ENCODE measurements around the gene ANO10. TPM values are rescaled to one million over a fixed set of nuclear protein-coding genes. Genes with fewer than 3 reads are reported as not detected.

The ANO10 gene
- total and polyA plus RNA-seq, 2 of the 8 experiments (the other 6 are each of a cell fraction or from before 2014, with no cell fraction given): 38.0 to 53.2 TPM

DNA sequence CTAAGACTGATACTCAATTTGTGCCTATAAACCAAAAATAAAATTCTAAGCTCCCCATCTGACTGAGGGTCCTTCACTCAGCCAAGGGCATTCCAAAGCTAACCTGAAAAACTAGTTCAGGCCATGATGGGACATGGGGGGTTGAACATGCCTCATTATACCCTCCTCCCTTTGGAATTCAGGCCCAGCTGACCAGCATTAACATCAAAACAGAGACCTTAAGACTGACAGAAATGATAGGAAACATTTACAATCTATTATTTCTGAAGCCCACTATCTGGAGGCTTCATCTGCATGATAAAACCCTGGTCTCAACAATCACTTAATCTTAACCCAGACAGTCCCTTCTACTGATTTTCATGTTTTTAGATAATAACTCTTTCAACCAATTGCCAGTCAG is 140.4 kb downstream of the ANO10 start (continued):
- TF ChIP-seq, protein P1, sequence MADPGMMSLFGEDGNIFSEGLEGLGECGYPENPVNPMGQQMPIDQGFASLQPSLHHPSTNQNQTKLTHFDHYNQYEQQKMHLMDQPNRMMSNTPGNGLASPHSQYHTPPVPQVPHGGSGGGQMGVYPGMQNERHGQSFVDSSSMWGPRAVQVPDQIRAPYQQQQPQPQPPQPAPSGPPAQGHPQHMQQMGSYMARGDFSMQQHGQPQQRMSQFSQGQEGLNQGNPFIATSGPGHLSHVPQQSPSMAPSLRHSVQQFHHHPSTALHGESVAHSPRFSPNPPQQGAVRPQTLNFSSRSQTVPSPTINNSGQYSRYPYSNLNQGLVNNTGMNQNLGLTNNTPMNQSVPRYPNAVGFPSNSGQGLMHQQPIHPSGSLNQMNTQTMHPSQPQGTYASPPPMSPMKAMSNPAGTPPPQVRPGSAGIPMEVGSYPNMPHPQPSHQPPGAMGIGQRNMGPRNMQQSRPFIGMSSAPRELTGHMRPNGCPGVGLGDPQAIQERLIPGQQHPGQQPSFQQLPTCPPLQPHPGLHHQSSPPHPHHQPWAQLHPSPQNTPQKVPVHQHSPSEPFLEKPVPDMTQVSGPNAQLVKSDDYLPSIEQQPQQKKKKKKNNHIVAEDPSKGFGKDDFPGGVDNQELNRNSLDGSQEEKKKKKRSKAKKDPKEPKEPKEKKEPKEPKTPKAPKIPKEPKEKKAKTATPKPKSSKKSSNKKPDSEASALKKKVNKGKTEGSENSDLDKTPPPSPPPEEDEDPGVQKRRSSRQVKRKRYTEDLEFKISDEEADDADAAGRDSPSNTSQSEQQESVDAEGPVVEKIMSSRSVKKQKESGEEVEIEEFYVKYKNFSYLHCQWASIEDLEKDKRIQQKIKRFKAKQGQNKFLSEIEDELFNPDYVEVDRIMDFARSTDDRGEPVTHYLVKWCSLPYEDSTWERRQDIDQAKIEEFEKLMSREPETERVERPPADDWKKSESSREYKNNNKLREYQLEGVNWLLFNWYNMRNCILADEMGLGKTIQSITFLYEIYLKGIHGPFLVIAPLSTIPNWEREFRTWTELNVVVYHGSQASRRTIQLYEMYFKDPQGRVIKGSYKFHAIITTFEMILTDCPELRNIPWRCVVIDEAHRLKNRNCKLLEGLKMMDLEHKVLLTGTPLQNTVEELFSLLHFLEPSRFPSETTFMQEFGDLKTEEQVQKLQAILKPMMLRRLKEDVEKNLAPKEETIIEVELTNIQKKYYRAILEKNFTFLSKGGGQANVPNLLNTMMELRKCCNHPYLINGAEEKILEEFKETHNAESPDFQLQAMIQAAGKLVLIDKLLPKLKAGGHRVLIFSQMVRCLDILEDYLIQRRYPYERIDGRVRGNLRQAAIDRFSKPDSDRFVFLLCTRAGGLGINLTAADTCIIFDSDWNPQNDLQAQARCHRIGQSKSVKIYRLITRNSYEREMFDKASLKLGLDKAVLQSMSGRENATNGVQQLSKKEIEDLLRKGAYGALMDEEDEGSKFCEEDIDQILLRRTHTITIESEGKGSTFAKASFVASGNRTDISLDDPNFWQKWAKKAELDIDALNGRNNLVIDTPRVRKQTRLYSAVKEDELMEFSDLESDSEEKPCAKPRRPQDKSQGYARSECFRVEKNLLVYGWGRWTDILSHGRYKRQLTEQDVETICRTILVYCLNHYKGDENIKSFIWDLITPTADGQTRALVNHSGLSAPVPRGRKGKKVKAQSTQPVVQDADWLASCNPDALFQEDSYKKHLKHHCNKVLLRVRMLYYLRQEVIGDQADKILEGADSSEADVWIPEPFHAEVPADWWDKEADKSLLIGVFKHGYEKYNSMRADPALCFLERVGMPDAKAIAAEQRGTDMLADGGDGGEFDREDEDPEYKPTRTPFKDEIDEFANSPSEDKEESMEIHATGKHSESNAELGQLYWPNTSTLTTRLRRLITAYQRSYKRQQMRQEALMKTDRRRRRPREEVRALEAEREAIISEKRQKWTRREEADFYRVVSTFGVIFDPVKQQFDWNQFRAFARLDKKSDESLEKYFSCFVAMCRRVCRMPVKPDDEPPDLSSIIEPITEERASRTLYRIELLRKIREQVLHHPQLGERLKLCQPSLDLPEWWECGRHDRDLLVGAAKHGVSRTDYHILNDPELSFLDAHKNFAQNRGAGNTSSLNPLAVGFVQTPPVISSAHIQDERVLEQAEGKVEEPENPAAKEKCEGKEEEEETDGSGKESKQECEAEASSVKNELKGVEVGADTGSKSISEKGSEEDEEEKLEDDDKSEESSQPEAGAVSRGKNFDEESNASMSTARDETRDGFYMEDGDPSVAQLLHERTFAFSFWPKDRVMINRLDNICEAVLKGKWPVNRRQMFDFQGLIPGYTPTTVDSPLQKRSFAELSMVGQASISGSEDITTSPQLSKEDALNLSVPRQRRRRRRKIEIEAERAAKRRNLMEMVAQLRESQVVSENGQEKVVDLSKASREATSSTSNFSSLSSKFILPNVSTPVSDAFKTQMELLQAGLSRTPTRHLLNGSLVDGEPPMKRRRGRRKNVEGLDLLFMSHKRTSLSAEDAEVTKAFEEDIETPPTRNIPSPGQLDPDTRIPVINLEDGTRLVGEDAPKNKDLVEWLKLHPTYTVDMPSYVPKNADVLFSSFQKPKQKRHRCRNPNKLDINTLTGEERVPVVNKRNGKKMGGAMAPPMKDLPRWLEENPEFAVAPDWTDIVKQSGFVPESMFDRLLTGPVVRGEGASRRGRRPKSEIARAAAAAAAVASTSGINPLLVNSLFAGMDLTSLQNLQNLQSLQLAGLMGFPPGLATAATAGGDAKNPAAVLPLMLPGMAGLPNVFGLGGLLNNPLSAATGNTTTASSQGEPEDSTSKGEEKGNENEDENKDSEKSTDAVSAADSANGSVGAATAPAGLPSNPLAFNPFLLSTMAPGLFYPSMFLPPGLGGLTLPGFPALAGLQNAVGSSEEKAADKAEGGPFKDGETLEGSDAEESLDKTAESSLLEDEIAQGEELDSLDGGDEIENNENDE (IDR thresholded peaks at IDR 0.05; ENCODE audit: insufficient replicate concordance, low read length): no peak
- TF ChIP-seq EGR1 (IDR thresholded peaks at IDR 0.05; ENCODE audit: borderline replicate concordance, low read depth, low read length) (no peak), CBX5 (IDR thresholded peaks at IDR 0.05; ENCODE audit: low read depth, low read length) (no peak), SIX5 (IDR thresholded peaks at IDR 0.05; ENCODE audit: low read depth, low read length) (no peak), BCL11A (IDR thresholded peaks at IDR 0.05; ENCODE audit: low read depth in 2 of 2, low read length in 2 of 2) (peak in 1 of 2 experiments; percentile 33), GTF2F1 (IDR thresholded peaks at IDR 0.05; ENCODE audit: borderline replicate concordance, low read depth, low read length) (no peak), KDM4A (IDR thresholded peaks at IDR 0.05; ENCODE audit: low read depth, low read length, severe bottlenecking) (no peak), POLR2A (IDR thresholded peaks at IDR 0.05; ENCODE audit: control extremely low read depth in 1 of 2, low read depth in 2 of 2, low read length in 2 of 2) (no peak), PHF8 (conservative IDR thresholded peaks at IDR 0.05; ENCODE audit: low read depth, low read length) (no peak), RAD21 (IDR thresholded peaks at IDR 0.05 in 1 of 2, conservative IDR thresholded peaks at IDR 0.05 in 1 of 2; ENCODE audit: low read depth in 2 of 2, low read length in 2 of 2) (no peak), NANOG (IDR thresholded peaks at IDR 0.05; ENCODE audit: insufficient read depth, low read depth, low read length, poor library complexity, severe bottlenecking) (no peak), CEBPB (IDR thresholded peaks at IDR 0.05; ENCODE audit: low read depth, low read length) (no peak)

Measured in H1 (cell line).